ENCODE results near the gene ITLN1. TPM values are rescaled to one million over a fixed set of nuclear protein-coding genes. Genes with fewer than 3 reads are reported as not detected.

ITLN1 gene
- total RNA-seq (2022; extraction: Qiagen RNA extraction) = not detected in 5 replicates

DNA sequence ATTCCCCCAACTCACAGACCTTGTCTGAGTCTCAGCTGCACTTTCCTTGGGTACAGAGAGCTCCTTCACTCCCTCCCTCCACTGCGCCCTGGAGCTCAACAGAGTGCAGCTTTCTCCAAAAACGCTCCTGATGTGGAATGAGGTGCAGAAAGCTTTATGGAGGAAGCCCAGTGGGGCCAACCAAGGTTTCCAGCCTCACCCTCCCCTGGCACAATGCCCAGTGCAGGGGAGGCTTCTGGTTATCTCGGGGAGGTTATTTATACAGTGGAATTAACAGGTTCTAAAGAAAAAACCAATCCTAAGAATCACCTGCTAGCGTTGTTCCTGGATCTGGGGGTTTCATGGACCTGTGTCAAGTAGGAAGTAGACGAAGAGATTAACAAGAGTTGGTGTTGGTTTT, at the start of gene ITLN1:
Gene ITLN1 (minus strand): TSS at position 139 of the 400 bp plus-strand sequence. CDS start 303 bp downstream, outside the sequence.

GRCh38 chr1:160862203-160863060, 22.5 kb downstream of the ITLN1 start, which contains the start of gene CD244:
Gene CD244, minus strand, starts transcription at chr1:160862887. Its CDS starts 210 bp downstream, at chr1:160862677.

Other genes starting within 250 kb of the ITLN1 start
- gene SLAMF1, start 238.1 kb downstream of the ITLN1 start, total RNA-seq (2022; extraction: Qiagen RNA extraction) = not detected in 5 replicates
- not detected in 5 replicates for gene CD48, start 173.4 kb downstream of the ITLN1 start, total RNA-seq (2022; extraction: Qiagen RNA extraction)
- gene SLAMF7, start 145.9 kb downstream of the ITLN1 start, total RNA-seq (2022; extraction: Qiagen RNA extraction) = 1.4 to 2.5 TPM (median 1.9 TPM) in 5 replicates
- 0.06 to 0.10 TPM (median 0.08 TPM) in 5 replicates for gene LY9, start 89.0 kb downstream of the ITLN1 start, total RNA-seq (2022; extraction: Qiagen RNA extraction)
- not detected in 5 replicates for gene CD244, start 22.3 kb downstream of the ITLN1 start, total RNA-seq (2022; extraction: Qiagen RNA extraction)
- gene ITLN2, start 69.6 kb upstream of the ITLN1 start, total RNA-seq (2022; extraction: Qiagen RNA extraction) = 0.13 to 0.34 TPM (median 0.24 TPM) in 4 of 5 replicates, not detected in the other
- gene F11R, start 136.0 kb upstream of the ITLN1 start, total RNA-seq (2022; extraction: Qiagen RNA extraction) = 30.7 to 59.9 TPM (median 54.1 TPM) in 5 replicates
- gene TSTD1, start 153.8 kb upstream of the ITLN1 start, total RNA-seq (2022; extraction: Qiagen RNA extraction) = 0.20 to 0.42 TPM (median 0.29 TPM) in 4 of 5 replicates, not detected in the other
- 44.2 to 52.9 TPM (median 51.4 TPM) in 5 replicates for gene USF1, start 160.8 kb upstream of the ITLN1 start, total RNA-seq (2022; extraction: Qiagen RNA extraction)
- gene ARHGAP30, start 184.7 kb upstream of the ITLN1 start, total RNA-seq (2022; extraction: Qiagen RNA extraction) = 0.05 to 0.14 TPM (median 0.07 TPM) in 5 replicates
- 1.6 to 1.9 TPM (median 1.8 TPM) in 5 replicates for gene NECTIN4, start 204.4 kb upstream of the ITLN1 start, total RNA-seq (2022; extraction: Qiagen RNA extraction)
- 1.1 to 2.7 TPM (median 1.8 TPM) in 5 replicates for gene KLHDC9, start 213.2 kb upstream of the ITLN1 start, total RNA-seq (2022; extraction: Qiagen RNA extraction)
- 112 to 136 TPM (median 117 TPM) in 5 replicates for gene PFDN2, start 232.9 kb upstream of the ITLN1 start, total RNA-seq (2022; extraction: Qiagen RNA extraction)
- 29.5 to 35.9 TPM (median 35.1 TPM) in 5 replicates for gene NIT1, start 232.9 kb upstream of the ITLN1 start, total RNA-seq (2022; extraction: Qiagen RNA extraction)
- gene DEDD, start 247.5 kb upstream of the ITLN1 start, total RNA-seq (2022; extraction: Qiagen RNA extraction) = 27.6 to 33.6 TPM (median 31.9 TPM) in 5 replicates

Measured in A549 treated with CORT108297 at 1 μM for 4 hours (cell line).